K562 (cell line): Measurements from ENCODE around the gene TBC1D32. TPM values are rescaled to one million over a fixed set of nuclear protein-coding genes. Genes with fewer than 3 reads are reported as not detected.
"Not testable (repeated sequence)": the region's sequence is repeated elsewhere in the genome, so short reads cannot be mapped to it uniquely, and the experiment has no call there.

Source experiments
- ATAC-seq: fragments of 200-7000 bp; cut with Tn5 transposase; 3 replicates; pipeline ENCODE4 v1.9.1; 2020; ENCODE audit warnings: moderate library complexity
- BruUV-seq: library from RNA; stranded (reverse); fragments of 400-500 nt; replicated peaks from 2 replicates; lab custom pipeline; 2021; lab: Mats Ljungman, UMichigan
- CTCF ChIA-PET: fragments of 300-600 bp; formaldehyde crosslinking; extraction: SDS; loops from one replicate; lab custom pipeline; 2021; ENCODE audit warnings: low intra/inter-chr PET ratio; lab: Yijun Ruan, JAX
- POLR2A ChIA-PET: fragments of 300-600, 350-650 bp; sonication (Branson Sonifier 250); formaldehyde crosslinking; extraction: SDS; loops from one replicate; lab custom pipeline; 2021; ENCODE audit warnings: antibody characterized with exemption, inconsistent platforms; lab: Yijun Ruan, JAX
- DNase-seq, 4 experiments: peaks; one replicate each; pipeline versions ENCODE4 v3.0.0 to v3.0.0-alpha.2; 2011 to 2018; ENCODE audit warnings: low spot score in 3 of 4, mixed read lengths in 3 of 4; ENCODE audit errors: extremely low read depth in 1 of 4
- FAIRE-seq: peaks from 2 replicates; lab custom pipeline; 2011; peaks lifted over from hg19 to GRCh38; lab: Jason Lieb, UNC
- H2AFZ ChIP-seq: 2 replicates; pipeline ENCODE4 v1.6.0; 2011; ENCODE audit warnings: low read depth, low read length, control low read depth, inconsistent platforms
- H3K27ac ChIP-seq: fragments of 200-600 bp; 3 replicates; pipeline ENCODE4 v1.8.0; 2011; ENCODE audit warnings: low read depth, mild to moderate bottlenecking, control low read depth, inconsistent platforms, low read length, moderate library complexity, mixed read lengths; ENCODE audit errors: extremely low read depth
- H3K27me3 ChIP-seq, 2 experiments: fragments of 300-600 bp in 1 of 2; 2 replicates in 1 of 2; 3 replicates in 1 of 2; pipeline versions ENCODE4 v1.6.0 to v1.8.0; 2011; ENCODE audit warnings: inconsistent platforms in 2 of 2, low read length in 2 of 2, mild to moderate bottlenecking in 1 of 2, mixed read lengths in 1 of 2, moderate library complexity in 1 of 2; ENCODE audit not compliant: control insufficient read depth in 2 of 2, insufficient read depth in 2 of 2
- H3K36me3 ChIP-seq: fragments of 300-600 bp; 3 replicates; pipeline ENCODE4 v1.8.0; 2011; ENCODE audit warnings: mild to moderate bottlenecking, low read length, inconsistent platforms; ENCODE audit not compliant: control insufficient read depth, insufficient read depth
- H3K4me1 ChIP-seq, 2 experiments: fragments of 200-600 bp in 1 of 2; replicated peaks in 1 of 2; 2 replicates in 1 of 2; 3 replicates in 1 of 2; pipeline versions ENCODE4 v1.5.1 to v1.8.0; 2011; ENCODE audit warnings: inconsistent platforms in 2 of 2, low read length in 2 of 2, mild to moderate bottlenecking in 1 of 2, mixed read lengths in 1 of 2, moderate library complexity in 1 of 2; ENCODE audit not compliant: control insufficient read depth in 2 of 2, insufficient read depth in 2 of 2
- H3K4me2 ChIP-seq: 2 replicates; pipeline ENCODE4 v1.6.1; 2011; ENCODE audit warnings: low read length, control low read depth, inconsistent platforms, mixed read lengths; ENCODE audit not compliant: insufficient read depth
- H3K4me3 ChIP-seq: fragments of 200-600 bp; sonication (generic), shearing (Covaris generic); 2 replicates; pipeline ENCODE4 v1.5.1; 2016; ENCODE audit warnings: control low read depth, inconsistent platforms
- H3K79me2 ChIP-seq: fragments of 200-600 bp; 3 replicates; pipeline ENCODE4 v1.8.0; 2011; ENCODE audit warnings: low read length, inconsistent platforms; ENCODE audit not compliant: control insufficient read depth, insufficient read depth
- H3K9ac ChIP-seq, 2 experiments: 2 replicates each; pipeline versions ENCODE4 v1.6.0 to v1.6.1; 2011; ENCODE audit warnings: low read depth in 2 of 2, low read length in 2 of 2, control low read depth in 1 of 2, inconsistent platforms in 1 of 2, mild to moderate bottlenecking in 1 of 2, mixed read lengths in 1 of 2; ENCODE audit not compliant: insufficient read depth in 1 of 2
- H3K9me1 ChIP-seq: one replicate; pipeline ENCODE4 v1.6.0; 2011; ENCODE audit warnings: inconsistent platforms, mild to moderate bottlenecking, low read length, moderate library complexity; ENCODE audit not compliant: control insufficient read depth, insufficient read depth
- H3K9me3 ChIP-seq: replicated peaks from 2 replicates; pipeline ENCODE4 v1.5.1; 2011; ENCODE audit warnings: low read depth, low read length, inconsistent platforms; ENCODE audit not compliant: control insufficient read depth, insufficient read depth
- H4K20me1 ChIP-seq: replicated peaks from 2 replicates; pipeline ENCODE4 v1.6.1; 2011; ENCODE audit warnings: low read length, inconsistent platforms, mixed read lengths; ENCODE audit not compliant: control insufficient read depth, insufficient read depth
- ADNP ChIP-seq: fragments of 200-800 bp; sonication (Bioruptor generic); IDR thresholded peaks from 2 replicates; pipeline ENCODE4 v1.6.1; 2016; ENCODE audit warnings: missing genetic modification characterization, missing compliant biosample characterization
- BCOR ChIP-seq: fragments of 450-650 bp; IDR thresholded peaks from 2 replicates; pipeline ENCODE4 v1.6.1; 2016
- BRD4 ChIP-seq: fragments of 200-600 bp; sonication (generic); IDR thresholded peaks from 2 replicates; pipeline ENCODE4 v1.6.1; 2017; ENCODE audit warnings: inconsistent platforms
- CEBPB ChIP-seq: fragments of 450-650 bp; IDR thresholded peaks from 2 replicates; pipeline ENCODE4 v1.6.1; 2016; ENCODE audit warnings: missing genetic modification characterization, missing compliant biosample characterization
- GTF3C2 ChIP-seq: IDR thresholded peaks from 3 replicates; pipeline ENCODE4 v1.6.1; 2011; ENCODE audit warnings: borderline replicate concordance, mild to moderate bottlenecking, moderate library complexity; ENCODE audit not compliant: insufficient read length; ENCODE audit errors: extremely low read depth
- SIN3A ChIP-seq, 2 experiments: fragments of 150-350 bp in 1 of 2; IDR thresholded peaks; 2 replicates each; pipeline ENCODE4 v1.6.1; 2011 to 2016; ENCODE audit warnings: borderline replicate concordance in 2 of 2, low read depth in 2 of 2, low read length in 2 of 2, mild to moderate bottlenecking in 2 of 2, moderate library complexity in 2 of 2; ENCODE audit not compliant: control insufficient read depth in 1 of 2
- TOE1 ChIP-seq, 2 experiments: fragments of 450-650 bp in 1 of 2; sonication (generic) in 1 of 2; formaldehyde crosslinking in 1 of 2; IDR thresholded peaks; 2 replicates each; pipeline versions ENCODE4 v1.7.1 to v1.8.0; 2016 to 2022; ENCODE audit warnings: borderline replicate concordance in 2 of 2, mild to moderate bottlenecking in 2 of 2, antibody characterized with exemption in 1 of 2, inconsistent platforms in 1 of 2, low read depth in 1 of 2, missing genetic modification reagents in 1 of 2, moderate library complexity in 1 of 2
- WGBS: fragments of 100-300 bp; shearing (Covaris generic); methylation state at CpG from one replicate; pipeline ENCODE4 v1.1.6; 2016; ENCODE audit warnings: low coverage, mixed read lengths; ENCODE audit not compliant: insufficient coverage; ENCODE audit errors: missing lambda C conversion rate; 5-methylcytosine and 5-hydroxymethylcytosine counted together
- in situ Hi-C: fragments of 300-500 bp; cut with MboI; formaldehyde crosslinking; loops from 4 replicates; pipeline ENCODE4 v1.15.0; 2018; ENCODE audit warnings: inconsistent platforms, mixed read lengths
- intact Hi-C: fragments of 100-400 bp; cut with micrococcal nuclease; formaldehyde crosslinking; loops from 2 replicates; pipeline ENCODE4 v1.14.2; 2022
- polyA plus RNA-seq, 8 experiments: library from polyadenylated mRNA; depleted of rRNA in 4 of 8; stranded (reverse) in 5 of 8; unstranded in 3 of 8; fragments of >200 nt; fragmentation: Nextera tagmentation in 2 of 8; fragmentation: Illumina TruSeq in 1 of 8; extraction: Ambion mirVana in 2 of 8; extraction: Trizol in 1 of 8; gene quantifications; 2 replicates each; pipeline versions ENCODE4 v1.2.1 to v1.2.3, GENCODE V29; 2011 to 2014; ENCODE audit warnings: inconsistent platforms in 1 of 8, missing spikeins in 1 of 8
- total RNA-seq, 7 experiments: library from RNA; depleted of rRNA in 6 of 7; stranded (reverse); fragments of >200 nt in 6 of 7; fragmentation: Illumina TruSeq in 2 of 7; extraction: Trizol in 2 of 7; gene quantifications; 2 replicates each; pipeline versions ENCODE4 v1.2.1 to v1.2.3, GENCODE V29; 2011 to 2021; ENCODE audit warnings: low replicate concordance in 1 of 7

Gene TBC1D32
- total and polyA plus RNA-seq, 9 of the 15 experiments (the other 6 are each of a cell fraction or from before 2014, with no cell fraction given) = 2.5 to 9.6 (median 3.9) TPM

DNA sequence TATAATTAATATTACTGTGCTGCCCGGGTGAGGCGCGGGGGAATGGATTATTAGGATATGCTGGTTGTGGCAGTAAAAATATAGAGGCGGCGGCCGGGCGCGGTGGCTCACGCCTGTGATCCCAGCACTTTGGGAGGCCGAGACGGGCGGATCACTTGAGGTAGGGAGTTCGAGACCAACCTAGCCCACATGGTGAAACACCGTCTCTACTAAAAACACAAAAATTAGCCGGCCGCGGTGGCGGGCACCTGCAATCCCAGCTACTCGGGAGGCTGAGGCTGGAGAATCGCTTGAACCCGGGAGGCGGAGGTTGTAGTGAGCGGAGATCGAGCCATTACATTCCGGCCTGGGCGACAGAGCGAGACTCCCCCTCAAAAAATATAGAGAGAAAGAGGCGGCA, 586 bp downstream of the TBC1D32 start:
- Histone ChIP-seq H3K27ac (peak overlapping the region; percentile 89), H3K79me2 (peaks cover 35% of the 10 kb centered on the region), H2AFZ (peak overlapping the region; percentile 99), H3K9ac (peak overlapping the region; percentile 70 to 87), H3K4me2 (peak overlapping the region; percentile 93; the same call in 1 of the 2 replicates), H3K4me3 (peak overlapping the region; percentile 60)
- H4K20me1 ChIP-seq; intact Hi-C loops; H3K27me3 ChIP-seq; H3K4me1 ChIP-seq; H3K9me3 ChIP-seq; BruUV-seq; in situ Hi-C loops; H3K9me1 ChIP-seq; FAIRE-seq; H3K36me3 ChIP-seq; TF ChIP-seq TOE1 (CRISPR knock-in tag; IDR thresholded peaks at IDR 0.05; ENCODE audit: borderline replicate concordance, low read depth): not testable (repeated sequence)
- ChIA-PET CTCF (interaction anchor here (0.6 kb wide), 1 partner anchor 14 kb away, joined by 3 read pairs; no protein-coding TSS in a partner anchor), POLR2A (interaction anchor here (1.7 kb wide), 1 partner anchor 10 kb away, joined by 7 read pairs; no protein-coding TSS in a partner anchor)
- ATAC-seq = peak; percentile 21
- 8% methylated on average over 21 of the region's 28 CpGs for WGBS
- DNase-seq = peak in 1 of 4 experiments; percentile 53
- TF ChIP-seq ADNP (tag) = peak; percentile 87
- 0 out of 2 replicates have a peak, but pooled peaks have one; percentile 9 for TF ChIP-seq CEBPB (tag)
- TF ChIP-seq TOE1 (IDR thresholded peaks at IDR 0.05; ENCODE audit: borderline replicate concordance) = 0 out of 2 replicates have a peak, but pooled peaks have one; percentile 21
- TF ChIP-seq GTF3C2 = peak; percentile 62
- 0 out of 4 replicates have a peak, but pooled peaks of 1 of the 2 experiments have one; percentile 9 for TF ChIP-seq SIN3A (IDR thresholded peaks at IDR 0.05; ENCODE audit: borderline replicate concordance in 2 of 2, control insufficient read depth in 1 of 2, low read depth in 2 of 2, low read length in 2 of 2)
- TF ChIP-seq BCOR = peak; percentile 45; the same call in 1 of the 2 replicates
- 0 out of 2 replicates have a peak, but pooled peaks have one; percentile 9 for TF ChIP-seq BRD4
